PC-9 (cell line): ENCODE results near the gene IFT20.

Experiments
- CTCF ChIP-seq: fragments of 200-600 bp; sonication (generic); conservative IDR thresholded peaks from 2 replicates; pipeline ENCODE4 v1.6.1; 2017; ENCODE audit warnings: mixed run types, antibody characterized with exemption, mild to moderate bottlenecking, moderate library complexity
- EZH2 ChIP-seq: fragments of 200-600 bp; sonication (generic); IDR thresholded peaks from 2 replicates; pipeline ENCODE4 v1.8.0; 2017; ENCODE audit warnings: antibody characterized with exemption, low read depth

- no peak for TF ChIP-seq CTCF
- TF ChIP-seq EZH2, result no peak
Measured at GRCh38 chr17:28343491-28343932, 8.2 kb upstream of the IFT20 start.
